Thyroid gland (tissue), 4 donors: Measurements from ENCODE around the gene KRTAP10-1.

Source experiments
- CTCF ChIP-seq, 6 experiments: fragments of 200-600 bp in 3 of 6; fragments of 450-650 bp in 3 of 6; sonication (generic) in 3 of 6; IDR thresholded peaks; one replicate each; pipeline ENCODE4 v1.5.1; 2016 to 2019; ENCODE audit warnings: antibody characterized with exemption in 6 of 6, mild to moderate bottlenecking in 2 of 6, inconsistent platforms in 1 of 6, moderate library complexity in 1 of 6
- POLR2A ChIP-seq, 2 donors: fragments of 450-650 bp; IDR thresholded peaks; one replicate each; pipeline ENCODE4 v1.6.1; 2017; ENCODE audit warnings: antibody characterized with exemption in 2 of 2, mild to moderate bottlenecking in 2 of 2, moderate library complexity in 1 of 2

- no peak for TF ChIP-seq POLR2A (IDR thresholded peaks at IDR 0.05)
- no peak for TF ChIP-seq CTCF (IDR thresholded peaks at IDR 0.05)
These were observed 11.4 kb downstream of the KRTAP10-1 start for GRCh38 chr21:44528634-44528995.
